HepG2 (cell line): ENCODE measurements around the gene PPCDC. TPM values are rescaled to one million over a fixed set of nuclear protein-coding genes. Genes with fewer than 3 reads are reported as not detected.

Experiments
- ATF1 ChIP-seq: IDR thresholded peaks from 2 replicates; pipeline ENCODE4 v1.6.1; 2016; ENCODE audit warnings: mild to moderate bottlenecking, control low read depth
- ATM ChIP-seq: fragments of 450-650 bp; IDR thresholded peaks from 2 replicates; pipeline ENCODE4 v1.7.1; 2017; ENCODE audit warnings: mild to moderate bottlenecking, borderline replicate concordance
- CC2D1A ChIP-seq: sonication (generic); formaldehyde crosslinking; IDR thresholded peaks from 2 replicates; pipeline ENCODE4 v1.8.1; 2023; ENCODE audit warnings: mild to moderate bottlenecking, missing genetic modification reagents
- FOSL1 ChIP-seq: sonication (generic); formaldehyde crosslinking; IDR thresholded peaks from 2 replicates; pipeline ENCODE4 v1.9.0; 2021; ENCODE audit warnings: missing genetic modification reagents, borderline replicate concordance
- FOXP1 ChIP-seq, 2 experiments: fragments of 450-650 bp in 1 of 2; IDR thresholded peaks; 2 replicates each; pipeline ENCODE4 v1.6.1; 2017 to 2018; ENCODE audit warnings: antibody characterized with exemption in 1 of 2
- HMG20A ChIP-seq: IDR thresholded peaks from 2 replicates; pipeline ENCODE4 v1.6.1; 2016; ENCODE audit warnings: borderline replicate concordance
- NR2F6 ChIP-seq, 2 experiments: IDR thresholded peaks; 2 replicates each; pipeline ENCODE4 v1.6.1; 2016; ENCODE audit warnings: antibody characterized with exemption in 1 of 2, mild to moderate bottlenecking in 1 of 2
- PRDM10 ChIP-seq: sonication (generic); formaldehyde crosslinking; IDR thresholded peaks from 2 replicates; pipeline ENCODE4 v1.4.0; 2020; ENCODE audit warnings: low read depth, missing genetic modification reagents
- SMARCC2 ChIP-seq: fragments of 450-650 bp; IDR thresholded peaks from 2 replicates; pipeline ENCODE4 v1.6.1; 2017; ENCODE audit warnings: antibody characterized with exemption, mild to moderate bottlenecking
- SNAPC4 ChIP-seq: sonication (generic); formaldehyde crosslinking; IDR thresholded peaks from 2 replicates; pipeline ENCODE4 v1.4.0; 2020; ENCODE audit warnings: mild to moderate bottlenecking, missing genetic modification reagents
- UBTF ChIP-seq: sonication (generic); formaldehyde crosslinking; IDR thresholded peaks from 2 replicates; pipeline ENCODE4 v1.4.0; 2020; ENCODE audit warnings: mild to moderate bottlenecking, missing genetic modification reagents
- ZBTB25 ChIP-seq: IDR thresholded peaks from 2 replicates; pipeline ENCODE4 v1.6.1; 2018; ENCODE audit warnings: missing genetic modification reagents
- ZNF12 ChIP-seq: sonication (generic); formaldehyde crosslinking; IDR thresholded peaks from 2 replicates; pipeline ENCODE4 v1.5.0; 2020; ENCODE audit warnings: missing genetic modification reagents
- polyA plus RNA-seq, 8 experiments: library from polyadenylated mRNA; depleted of rRNA in 3 of 8; stranded (reverse) in 7 of 8; unstranded in 1 of 8; fragments of >200 nt; fragmentation: Illumina TruSeq in 4 of 8; extraction: Trizol in 4 of 8; gene quantifications; 2 replicates each; pipeline versions ENCODE4 v1.2.1 to v1.2.3, GENCODE V29; 2011 to 2016; ENCODE audit warnings: low read depth in 4 of 8, missing spikeins in 1 of 8, mixed read lengths in 1 of 8; ENCODE audit not compliant: insufficient read depth in 1 of 8
- total RNA-seq, 5 experiments: library from RNA; depleted of rRNA; stranded (reverse); fragments of >200 nt; fragmentation: Illumina TruSeq; extraction: Trizol; gene quantifications; 2 replicates each; pipeline ENCODE4 v1.2.3, GENCODE V29; 2016; ENCODE audit warnings: low read depth in 1 of 5

The PPCDC gene
- total and polyA plus RNA-seq, 2 of the 13 experiments (the other 11 are each of a cell fraction or from before 2014, with no cell fraction given) = 12.3 to 12.8 TPM

- TF ChIP-seq SNAPC4 (CRISPR knock-in tag) = 0 out of 2 replicates have a peak, but pooled peaks have one; percentile 45
- TF ChIP-seq FOSL1 (CRISPR knock-in tag) = no peak
- TF ChIP-seq HMG20A = no peak
- no peak for TF ChIP-seq PRDM10
- TF ChIP-seq ATF1 = no peak; the same call in 1 of the 2 replicates
- peak; percentile 49 for TF ChIP-seq UBTF
- TF ChIP-seq ZNF12 = no peak
- TF ChIP-seq SMARCC2 = no peak
- no peak for TF ChIP-seq NR2F6 (IDR thresholded peaks at IDR 0.05)
- TF ChIP-seq NR2F6 (CRISPR knock-in tag; IDR thresholded peaks at IDR 0.05) = peak; percentile 13; the same call in 1 of the 2 replicates
- peak; percentile 63 for TF ChIP-seq ZBTB25 (CRISPR knock-in tag)
- no peak for TF ChIP-seq CC2D1A (CRISPR knock-in tag)
- no peak for TF ChIP-seq FOXP1 (IDR thresholded peaks at IDR 0.05)
- TF ChIP-seq FOXP1 (CRISPR knock-in tag; IDR thresholded peaks at IDR 0.05) = no peak
- TF ChIP-seq ATM = no peak
Observed at GRCh38 chr15:75023181-75023871, at the start of gene PPCDC (continued).
